Fibroblast of the aortic adventitia (primary cell): ENCODE data around the gene XYLT2. TPM values are rescaled to one million over a fixed set of nuclear protein-coding genes. Genes with fewer than 3 reads are reported as not detected.

ENCODE experiments used
- DNase-seq: peaks from one replicate; pipeline ENCODE4 v3.0.0-alpha.2; 2010; ENCODE audit warnings: low read depth
- H3K4me3 ChIP-seq: 2 replicates; pipeline ENCODE4 v1.5.1; 2011; ENCODE audit warnings: low read depth, mild to moderate bottlenecking, control low read depth, low read length, moderate library complexity
- total RNA-seq: library from RNA; depleted of rRNA; stranded (reverse); fragments of >200 nt; gene quantifications from 2 replicates; pipeline ENCODE4 v1.2.3, GENCODE V29; 2012; ENCODE audit warnings: low replicate concordance
- TF ChIP-seq, protein P1 (sequence below): IDR thresholded peaks from 2 replicates; pipeline ENCODE4 v1.5.1; 2011; ENCODE audit warnings: mild to moderate bottlenecking, low read length, control low read depth, inconsistent platforms; ENCODE audit not compliant: insufficient read depth

The XYLT2 gene
- total RNA-seq, 1 donor: 33.9 TPM

DNA sequence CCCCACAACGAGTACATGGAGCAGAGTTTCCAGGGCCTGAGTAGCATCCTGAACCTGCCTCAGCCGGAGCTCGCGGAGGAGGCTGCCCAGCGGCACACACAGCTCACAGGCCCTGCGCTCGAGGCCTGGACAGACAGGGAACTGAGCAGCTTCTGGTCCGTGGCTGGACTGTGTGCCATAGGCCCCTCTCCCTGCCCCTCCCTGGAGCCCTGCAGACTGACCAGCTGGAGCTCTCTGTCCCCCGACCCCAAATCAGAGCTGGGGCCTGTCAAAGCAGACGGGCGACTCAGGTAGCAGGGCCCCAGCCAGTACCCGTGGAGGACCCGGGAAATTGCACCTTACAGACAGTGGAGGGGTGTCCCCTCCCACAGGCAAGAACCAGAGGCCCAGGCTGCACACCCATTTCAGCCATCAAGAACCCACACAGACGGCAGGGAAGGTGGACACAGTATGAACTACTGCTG lies 14.1 kb downstream of the XYLT2 start:
- no peak for DNase-seq
- no peak overlapping the region for H3K4me3 ChIP-seq
- TF ChIP-seq, protein P1, sequence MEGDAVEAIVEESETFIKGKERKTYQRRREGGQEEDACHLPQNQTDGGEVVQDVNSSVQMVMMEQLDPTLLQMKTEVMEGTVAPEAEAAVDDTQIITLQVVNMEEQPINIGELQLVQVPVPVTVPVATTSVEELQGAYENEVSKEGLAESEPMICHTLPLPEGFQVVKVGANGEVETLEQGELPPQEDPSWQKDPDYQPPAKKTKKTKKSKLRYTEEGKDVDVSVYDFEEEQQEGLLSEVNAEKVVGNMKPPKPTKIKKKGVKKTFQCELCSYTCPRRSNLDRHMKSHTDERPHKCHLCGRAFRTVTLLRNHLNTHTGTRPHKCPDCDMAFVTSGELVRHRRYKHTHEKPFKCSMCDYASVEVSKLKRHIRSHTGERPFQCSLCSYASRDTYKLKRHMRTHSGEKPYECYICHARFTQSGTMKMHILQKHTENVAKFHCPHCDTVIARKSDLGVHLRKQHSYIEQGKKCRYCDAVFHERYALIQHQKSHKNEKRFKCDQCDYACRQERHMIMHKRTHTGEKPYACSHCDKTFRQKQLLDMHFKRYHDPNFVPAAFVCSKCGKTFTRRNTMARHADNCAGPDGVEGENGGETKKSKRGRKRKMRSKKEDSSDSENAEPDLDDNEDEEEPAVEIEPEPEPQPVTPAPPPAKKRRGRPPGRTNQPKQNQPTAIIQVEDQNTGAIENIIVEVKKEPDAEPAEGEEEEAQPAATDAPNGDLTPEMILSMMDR: no peak

DNA sequence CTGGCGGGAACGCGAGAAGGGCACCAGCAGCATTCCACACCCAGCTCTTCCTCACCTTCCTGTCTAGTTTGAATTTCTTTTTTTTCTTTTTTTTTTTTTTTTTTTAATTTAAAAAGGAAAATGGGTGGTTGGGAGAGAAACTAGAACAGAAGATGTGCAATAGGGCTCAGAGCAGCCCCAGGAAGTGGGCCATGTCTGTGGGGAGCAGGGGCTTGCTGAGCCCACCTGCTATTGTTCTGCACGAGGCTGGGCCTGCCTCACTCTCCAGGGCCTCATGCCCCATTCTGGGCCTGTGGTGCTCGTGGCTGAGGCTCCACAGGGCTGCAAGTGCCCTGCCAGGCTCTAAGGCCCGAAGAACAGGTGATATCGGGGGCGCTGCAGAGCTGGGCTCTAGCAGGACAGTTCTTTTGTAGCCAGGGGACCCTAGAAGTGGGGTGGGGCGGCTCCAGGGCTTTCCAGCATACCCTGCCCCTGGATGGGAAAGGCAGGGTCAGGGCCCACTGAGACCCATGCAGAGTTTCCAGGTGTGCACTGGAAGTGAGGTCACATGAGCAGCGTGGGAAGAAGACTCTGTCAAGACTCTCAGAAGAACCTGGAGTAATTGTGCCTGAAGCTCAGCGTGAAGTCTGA lies 14.7 kb downstream of the XYLT2 start:
- no peak for DNase-seq
- TF ChIP-seq, protein P1: no peak
- no peak overlapping the region for H3K4me3 ChIP-seq

DNA sequence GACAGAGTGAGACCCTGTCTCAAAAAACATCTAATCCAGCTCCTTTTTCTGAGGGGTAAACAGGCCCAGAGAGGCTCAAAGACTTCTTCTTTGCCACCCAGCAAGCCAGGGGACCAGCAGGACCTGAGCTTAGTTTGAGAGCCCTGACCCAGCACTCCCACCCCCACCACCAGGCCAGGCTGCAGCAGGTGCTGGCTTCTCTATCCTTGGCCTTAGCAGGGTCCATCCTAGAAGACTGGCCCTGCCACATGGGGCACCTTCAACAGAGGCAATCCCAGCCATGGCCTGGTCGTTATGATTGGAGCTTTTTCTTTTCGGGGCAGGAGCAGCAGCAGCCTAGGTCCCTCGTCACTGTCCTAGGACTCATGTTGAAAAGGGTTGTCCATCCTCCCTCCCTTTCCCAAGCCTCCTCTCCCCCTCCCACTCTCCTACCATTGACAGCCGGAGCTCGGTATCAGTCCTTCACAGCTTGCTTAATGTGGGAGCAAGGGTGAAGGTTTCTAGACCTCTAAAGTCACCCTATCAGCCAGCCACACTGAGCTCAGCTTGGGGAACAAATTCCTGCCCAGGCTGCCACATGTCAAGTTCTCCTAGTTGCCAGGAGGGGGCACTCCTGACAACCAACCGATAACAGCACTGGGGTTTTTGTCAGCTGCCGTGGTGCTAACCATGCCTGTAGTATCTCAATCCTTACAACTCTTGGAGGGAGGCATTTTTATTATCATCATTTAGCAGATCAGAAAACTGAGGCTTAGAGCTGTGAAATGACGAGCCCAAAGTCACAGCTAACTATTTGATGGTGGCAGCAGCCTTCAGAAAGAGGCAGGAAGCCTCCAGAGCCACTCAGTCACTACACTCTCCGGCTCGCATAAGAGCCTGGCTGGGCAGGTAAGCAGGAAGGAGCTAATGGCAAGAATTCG lies 15.9 kb downstream of the XYLT2 start:
- peak; percentile 77 for DNase-seq
- TF ChIP-seq, protein P1: peak; percentile 86
- H3K4me3 ChIP-seq: no peak overlapping the region

DNA sequence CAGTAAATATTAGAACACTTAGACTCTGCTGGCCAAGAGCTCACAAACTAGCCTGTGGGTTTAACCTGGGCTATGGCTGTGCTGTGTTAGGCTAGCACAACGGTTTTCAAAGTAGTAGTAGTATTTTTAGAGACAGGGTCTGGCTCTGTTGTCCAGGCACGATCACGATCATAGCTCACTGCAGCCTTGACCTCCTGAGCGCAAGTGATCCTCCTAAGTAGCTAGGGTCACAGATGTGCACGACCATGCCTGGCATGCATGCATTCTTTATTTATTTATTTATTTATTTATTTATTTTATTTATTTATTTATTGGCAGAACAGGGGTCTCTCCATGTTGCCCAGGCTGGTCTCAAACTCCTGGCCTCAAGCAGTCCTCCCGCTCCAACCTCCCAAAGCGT lies 16.7 kb downstream of the XYLT2 start:
- no peak for DNase-seq
- no peak overlapping the region for H3K4me3 ChIP-seq
- TF ChIP-seq, protein P1: no peak

DNA sequence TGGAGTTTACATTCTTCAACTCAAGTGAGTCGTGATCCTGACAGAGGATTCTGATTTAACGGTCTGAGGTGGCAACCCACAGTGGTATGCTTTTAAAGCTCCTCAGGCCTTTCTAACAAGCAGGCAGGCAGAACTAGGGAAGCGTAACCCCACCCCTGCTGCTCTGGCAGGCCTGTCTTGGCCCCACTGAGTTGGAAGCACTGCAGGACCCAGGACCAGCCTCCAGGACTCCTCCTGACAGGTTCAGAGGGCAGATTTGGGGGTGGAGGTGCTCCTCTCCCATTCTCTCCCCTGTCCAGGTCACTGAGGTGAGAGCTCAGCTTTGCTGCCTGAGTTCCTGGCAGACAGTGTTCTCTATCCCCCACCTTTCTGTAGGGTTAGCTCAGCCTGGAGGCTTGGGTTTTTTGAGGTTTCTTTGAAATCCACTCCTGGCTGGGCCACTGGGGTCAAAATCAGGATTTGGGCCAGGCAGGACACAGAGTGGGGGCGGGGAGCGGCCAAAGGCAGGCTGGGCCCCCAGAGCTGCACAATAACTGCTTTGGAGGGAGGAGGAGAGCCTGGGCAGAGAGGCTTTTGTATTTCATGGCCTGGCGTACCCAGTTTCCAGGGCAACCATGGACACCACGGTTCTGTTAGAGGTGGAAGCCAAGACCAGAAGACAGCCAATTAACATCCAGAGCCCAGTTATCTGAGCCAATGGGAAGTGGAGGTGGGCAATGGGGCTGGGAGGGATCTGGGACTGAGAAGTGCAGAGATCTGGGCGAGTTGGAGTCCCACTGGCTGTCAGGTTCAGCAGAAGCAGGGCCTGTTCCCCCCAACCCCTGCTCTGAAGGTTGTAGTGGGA lies 17.5 kb downstream of the XYLT2 start:
- peak; percentile 52 for DNase-seq
- no peak overlapping the region for H3K4me3 ChIP-seq
- TF ChIP-seq, protein P1: no peak

DNA sequence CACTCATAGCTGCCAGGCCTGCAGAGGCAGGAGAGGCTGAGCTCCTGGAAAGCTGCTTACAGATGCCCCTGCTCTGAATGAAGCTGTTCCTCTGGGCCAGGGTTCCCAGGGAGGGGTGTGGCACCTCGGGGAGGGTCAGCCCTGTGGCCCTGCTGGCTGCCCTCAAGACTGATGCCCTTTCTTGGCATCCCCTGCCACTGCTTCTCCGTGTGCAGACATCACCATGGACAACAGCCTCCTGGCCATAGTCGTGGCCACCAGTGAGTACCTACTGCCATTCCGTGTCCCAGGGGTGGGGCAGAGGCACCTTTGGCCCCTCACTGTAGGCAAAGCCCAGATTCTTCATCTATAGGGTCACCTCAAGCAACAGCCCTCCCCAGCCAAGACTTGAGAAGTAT lies 18.1 kb downstream of the XYLT2 start:
- no peak overlapping the region for H3K4me3 ChIP-seq
- no peak for DNase-seq
- TF ChIP-seq, protein P1: no peak
